Skin of body (tissue), 2 donors: ENCODE results near the gene TPO. TPM values are rescaled to one million over a fixed set of nuclear protein-coding genes. Genes with fewer than 3 reads are reported as not detected.
A peak's percentile ranks its signal among the peaks of the same experiment; 100 is the strongest.

Experiments
- DNase-seq: peaks from one replicate; lab custom pipeline; 2025; lab: John Stamatoyannopoulos, UW
- total RNA-seq: library from RNA; depleted of rRNA; stranded (reverse); fragments of >200 nt; gene quantifications from one replicate; pipeline ENCODE4 v1.2.3, GENCODE V29; 2014

The TPO gene
- total RNA-seq, 1 donor from 2014 or later, result 0.49 TPM

GRCh38 chr2:1448009-1448408 is 34.7 kb downstream of the TPO start:
- DNase-seq, result no peak

- no peak for DNase-seq
These were observed 37.7 kb downstream of the TPO start for GRCh38 chr2:1450915-1451314.

- DNase-seq, result no peak
These were observed 38.2 kb downstream of the TPO start for GRCh38 chr2:1451422-1451821.

- no peak for DNase-seq
These were observed 40.3 kb downstream of the TPO start for GRCh38 chr2:1453561-1453960.

GRCh38 chr2:1454346-1454745 is 41.1 kb downstream of the TPO start:
- DNase-seq, result no peak

- peak; percentile 52 for DNase-seq
These were observed 42.2 kb downstream of the TPO start for GRCh38 chr2:1455466-1455865.

GRCh38 chr2:1458432-1458831 is 45.2 kb downstream of the TPO start:
- no peak for DNase-seq

GRCh38 chr2:1459727-1460126 is 46.5 kb downstream of the TPO start:
- DNase-seq, result no peak

GRCh38 chr2:1460851-1461418 is 47.7 kb downstream of the TPO start:
- no peak for DNase-seq

- DNase-seq, result no peak
These were observed 48.5 kb downstream of the TPO start for GRCh38 chr2:1461507-1462390.

GRCh38 chr2:1462994-1463393 is 49.7 kb downstream of the TPO start:
- DNase-seq, result no peak

- DNase-seq, result no peak
These were observed 59.1 kb downstream of the TPO start for GRCh38 chr2:1472350-1472749.

GRCh38 chr2:1476617-1477195 is 63.4 kb downstream of the TPO start:
- DNase-seq, result no peak

- no peak for DNase-seq
These were observed 64.2 kb downstream of the TPO start for GRCh38 chr2:1477196-1478040.

GRCh38 chr2:1478311-1479305 is 65.3 kb downstream of the TPO start:
- no peak for DNase-seq

GRCh38 chr2:1479346-1479745 is 66.1 kb downstream of the TPO start:
- peak; percentile 37 for DNase-seq

- DNase-seq, result no peak
These were observed 67.4 kb downstream of the TPO start for GRCh38 chr2:1480671-1481076.

GRCh38 chr2:1481406-1482252 is 68.4 kb downstream of the TPO start:
- no peak for DNase-seq

GRCh38 chr2:1482253-1482675 is 69.0 kb downstream of the TPO start:
- no peak for DNase-seq

- DNase-seq, result no peak
These were observed 69.7 kb downstream of the TPO start for GRCh38 chr2:1482981-1483380.
